ENCODE results near the gene TCERG1L.

DNA sequence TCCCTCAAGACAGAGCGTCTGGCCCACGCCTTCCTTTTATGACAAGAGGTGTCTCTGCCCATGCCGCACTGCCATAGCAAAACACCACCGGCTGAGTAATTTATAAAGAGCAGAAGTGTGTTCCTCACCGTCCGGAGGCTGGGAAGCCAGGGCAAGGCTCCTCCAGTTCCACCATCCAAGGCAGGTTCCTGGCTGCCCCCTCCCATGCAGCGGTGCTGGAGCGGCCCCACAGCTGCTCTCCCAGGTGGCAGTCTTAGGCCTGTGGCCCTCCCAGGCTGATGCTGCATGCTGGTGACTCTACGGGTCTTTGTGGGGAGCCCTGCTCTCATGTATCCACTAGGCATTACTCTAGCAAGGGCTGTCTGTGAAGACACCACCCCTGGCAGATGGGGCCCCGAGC, 113.1 kb downstream of the TCERG1L start:
- TF ChIP-seq POLR2A (IDR thresholded peaks at IDR 0.05) = no peak
- TF ChIP-seq, protein P1, sequence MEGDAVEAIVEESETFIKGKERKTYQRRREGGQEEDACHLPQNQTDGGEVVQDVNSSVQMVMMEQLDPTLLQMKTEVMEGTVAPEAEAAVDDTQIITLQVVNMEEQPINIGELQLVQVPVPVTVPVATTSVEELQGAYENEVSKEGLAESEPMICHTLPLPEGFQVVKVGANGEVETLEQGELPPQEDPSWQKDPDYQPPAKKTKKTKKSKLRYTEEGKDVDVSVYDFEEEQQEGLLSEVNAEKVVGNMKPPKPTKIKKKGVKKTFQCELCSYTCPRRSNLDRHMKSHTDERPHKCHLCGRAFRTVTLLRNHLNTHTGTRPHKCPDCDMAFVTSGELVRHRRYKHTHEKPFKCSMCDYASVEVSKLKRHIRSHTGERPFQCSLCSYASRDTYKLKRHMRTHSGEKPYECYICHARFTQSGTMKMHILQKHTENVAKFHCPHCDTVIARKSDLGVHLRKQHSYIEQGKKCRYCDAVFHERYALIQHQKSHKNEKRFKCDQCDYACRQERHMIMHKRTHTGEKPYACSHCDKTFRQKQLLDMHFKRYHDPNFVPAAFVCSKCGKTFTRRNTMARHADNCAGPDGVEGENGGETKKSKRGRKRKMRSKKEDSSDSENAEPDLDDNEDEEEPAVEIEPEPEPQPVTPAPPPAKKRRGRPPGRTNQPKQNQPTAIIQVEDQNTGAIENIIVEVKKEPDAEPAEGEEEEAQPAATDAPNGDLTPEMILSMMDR (IDR thresholded peaks at IDR 0.05) = no peak
